ENCODE data around the gene APH1B.

Gene APH1B

DNA sequence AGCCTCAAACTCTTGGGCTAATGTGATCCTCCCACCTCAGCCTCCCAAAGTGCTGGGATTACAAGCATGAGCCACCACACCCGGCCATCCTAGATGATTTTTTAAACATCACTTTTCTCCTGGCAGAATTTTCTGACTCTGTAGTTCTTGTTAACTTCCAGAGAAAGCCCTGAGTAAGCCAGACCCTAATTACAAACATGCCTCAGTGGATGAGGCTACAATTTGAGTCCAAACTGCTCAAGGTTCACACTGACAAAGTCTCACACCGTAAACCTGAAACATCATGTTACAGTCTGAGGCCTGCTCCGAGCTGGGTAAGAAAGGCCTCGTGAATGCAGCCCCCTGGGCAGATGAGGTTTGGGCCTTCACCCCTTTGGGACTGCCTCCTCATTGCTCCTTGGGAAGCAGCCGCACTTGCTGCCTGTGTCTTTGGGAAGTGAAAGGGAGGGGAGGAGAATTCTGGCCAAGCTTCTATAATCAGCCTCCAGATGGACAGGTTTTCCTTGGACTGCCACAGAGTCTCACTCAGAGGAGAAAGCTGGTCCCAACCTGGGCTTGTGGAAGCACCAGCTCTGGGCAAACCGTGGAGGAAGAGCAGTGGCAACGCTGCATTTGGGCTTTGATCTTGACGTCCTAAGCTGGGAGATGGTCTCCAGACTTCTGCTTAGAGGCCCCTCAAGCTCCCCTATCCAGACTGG lies 58.3 kb downstream of the APH1B start:
- TF ChIP-seq, protein P1, sequence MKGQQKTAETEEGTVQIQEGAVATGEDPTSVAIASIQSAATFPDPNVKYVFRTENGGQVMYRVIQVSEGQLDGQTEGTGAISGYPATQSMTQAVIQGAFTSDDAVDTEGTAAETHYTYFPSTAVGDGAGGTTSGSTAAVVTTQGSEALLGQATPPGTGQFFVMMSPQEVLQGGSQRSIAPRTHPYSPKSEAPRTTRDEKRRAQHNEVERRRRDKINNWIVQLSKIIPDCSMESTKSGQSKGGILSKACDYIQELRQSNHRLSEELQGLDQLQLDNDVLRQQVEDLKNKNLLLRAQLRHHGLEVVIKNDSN (IDR thresholded peaks at IDR 0.05), result no peak
- TF ChIP-seq CREB1 (IDR thresholded peaks at IDR 0.05; ENCODE audit: low read depth) (no peak), RAD21 (IDR thresholded peaks at IDR 0.05; ENCODE audit: low read depth) (no peak), TCF12 (IDR thresholded peaks at IDR 0.05; ENCODE audit: low read depth) (no peak), EP300 (IDR thresholded peaks at IDR 0.05; ENCODE audit: borderline replicate concordance) (no peak), TAF1 (IDR thresholded peaks at IDR 0.05; ENCODE audit: low read depth) (no peak), CEBPB (IDR thresholded peaks at IDR 0.05) (no peak), EGR1 (IDR thresholded peaks at IDR 0.05) (no peak), TEAD4 (IDR thresholded peaks at IDR 0.05) (no peak), NFIC (IDR thresholded peaks at IDR 0.05) (no peak), FOXM1 (IDR thresholded peaks at IDR 0.05; ENCODE audit: borderline replicate concordance, low read depth) (no peak), YY1 (IDR thresholded peaks at IDR 0.05; ENCODE audit: low read depth) (no peak), ZBTB7A (IDR thresholded peaks at IDR 0.05; ENCODE audit: low read depth) (no peak)
- TF ChIP-seq, protein P2, sequence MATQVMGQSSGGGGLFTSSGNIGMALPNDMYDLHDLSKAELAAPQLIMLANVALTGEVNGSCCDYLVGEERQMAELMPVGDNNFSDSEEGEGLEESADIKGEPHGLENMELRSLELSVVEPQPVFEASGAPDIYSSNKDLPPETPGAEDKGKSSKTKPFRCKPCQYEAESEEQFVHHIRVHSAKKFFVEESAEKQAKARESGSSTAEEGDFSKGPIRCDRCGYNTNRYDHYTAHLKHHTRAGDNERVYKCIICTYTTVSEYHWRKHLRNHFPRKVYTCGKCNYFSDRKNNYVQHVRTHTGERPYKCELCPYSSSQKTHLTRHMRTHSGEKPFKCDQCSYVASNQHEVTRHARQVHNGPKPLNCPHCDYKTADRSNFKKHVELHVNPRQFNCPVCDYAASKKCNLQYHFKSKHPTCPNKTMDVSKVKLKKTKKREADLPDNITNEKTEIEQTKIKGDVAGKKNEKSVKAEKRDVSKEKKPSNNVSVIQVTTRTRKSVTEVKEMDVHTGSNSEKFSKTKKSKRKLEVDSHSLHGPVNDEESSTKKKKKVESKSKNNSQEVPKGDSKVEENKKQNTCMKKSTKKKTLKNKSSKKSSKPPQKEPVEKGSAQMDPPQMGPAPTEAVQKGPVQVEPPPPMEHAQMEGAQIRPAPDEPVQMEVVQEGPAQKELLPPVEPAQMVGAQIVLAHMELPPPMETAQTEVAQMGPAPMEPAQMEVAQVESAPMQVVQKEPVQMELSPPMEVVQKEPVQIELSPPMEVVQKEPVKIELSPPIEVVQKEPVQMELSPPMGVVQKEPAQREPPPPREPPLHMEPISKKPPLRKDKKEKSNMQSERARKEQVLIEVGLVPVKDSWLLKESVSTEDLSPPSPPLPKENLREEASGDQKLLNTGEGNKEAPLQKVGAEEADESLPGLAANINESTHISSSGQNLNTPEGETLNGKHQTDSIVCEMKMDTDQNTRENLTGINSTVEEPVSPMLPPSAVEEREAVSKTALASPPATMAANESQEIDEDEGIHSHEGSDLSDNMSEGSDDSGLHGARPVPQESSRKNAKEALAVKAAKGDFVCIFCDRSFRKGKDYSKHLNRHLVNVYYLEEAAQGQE (IDR thresholded peaks at IDR 0.05; ENCODE audit: low read depth), result no peak
- TF ChIP-seq, protein P3, sequence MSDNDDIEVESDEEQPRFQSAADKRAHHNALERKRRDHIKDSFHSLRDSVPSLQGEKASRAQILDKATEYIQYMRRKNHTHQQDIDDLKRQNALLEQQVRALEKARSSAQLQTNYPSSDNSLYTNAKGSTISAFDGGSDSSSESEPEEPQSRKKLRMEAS (IDR thresholded peaks at IDR 0.05), result no peak

DNA sequence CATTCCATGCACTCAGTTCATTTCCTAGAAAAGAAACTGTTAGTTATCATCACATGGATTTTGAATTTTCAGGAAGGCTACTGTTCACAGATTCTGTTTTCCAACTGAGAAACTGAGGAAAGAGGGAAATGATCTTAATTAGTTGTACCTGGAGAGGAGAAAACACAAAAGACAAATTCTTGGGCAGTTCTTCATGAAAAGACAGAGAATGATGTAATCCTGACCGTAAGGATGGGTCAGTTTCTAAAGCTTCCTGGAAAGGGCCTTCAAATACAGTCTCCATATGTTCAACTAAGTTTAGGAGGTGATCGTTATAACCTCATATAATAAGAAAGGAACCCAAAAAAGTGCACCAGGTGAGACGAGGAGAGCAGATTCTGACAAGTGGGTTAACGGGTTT lies 59.6 kb downstream of the APH1B start:
- TF ChIP-seq, protein P2 (IDR thresholded peaks at IDR 0.05; ENCODE audit: low read depth), result no peak
- no peak for TF ChIP-seq TCF12 (IDR thresholded peaks at IDR 0.05; ENCODE audit: low read depth)

DNA sequence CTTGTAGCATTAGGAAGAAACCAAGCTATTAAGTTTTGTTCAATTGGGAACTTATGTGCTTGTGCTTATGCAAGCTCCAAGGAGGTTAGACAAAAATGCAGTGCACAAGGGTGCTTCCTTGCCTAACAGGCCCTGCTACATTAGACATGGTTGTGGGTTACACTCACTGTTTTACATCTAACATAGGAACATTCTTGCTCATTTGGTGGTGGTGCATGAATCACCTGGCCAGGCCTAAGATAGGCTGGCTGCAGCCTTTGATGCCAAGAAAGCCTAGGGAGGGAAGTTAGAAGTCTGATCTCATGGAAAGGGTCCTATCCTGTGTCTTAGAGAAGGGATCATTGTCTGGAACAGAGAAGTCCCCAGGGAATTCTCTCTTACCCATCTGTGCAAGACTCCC lies 60.8 kb downstream of the APH1B start:
- TF ChIP-seq NFIC (IDR thresholded peaks at IDR 0.05) (no peak), TAF1 (IDR thresholded peaks at IDR 0.05; ENCODE audit: low read depth) (no peak), YY1 (IDR thresholded peaks at IDR 0.05; ENCODE audit: low read depth) (no peak), EGR1 (IDR thresholded peaks at IDR 0.05) (no peak), ZBTB7A (IDR thresholded peaks at IDR 0.05; ENCODE audit: low read depth) (no peak), RAD21 (IDR thresholded peaks at IDR 0.05; ENCODE audit: low read depth) (no peak), CEBPB (IDR thresholded peaks at IDR 0.05) (no peak), EP300 (IDR thresholded peaks at IDR 0.05; ENCODE audit: borderline replicate concordance) (no peak), FOXM1 (IDR thresholded peaks at IDR 0.05; ENCODE audit: borderline replicate concordance, low read depth) (no peak), TCF12 (IDR thresholded peaks at IDR 0.05; ENCODE audit: low read depth) (no peak), CREB1 (IDR thresholded peaks at IDR 0.05; ENCODE audit: low read depth) (no peak), TEAD4 (IDR thresholded peaks at IDR 0.05) (no peak)
- TF ChIP-seq, protein P2 (IDR thresholded peaks at IDR 0.05; ENCODE audit: low read depth), result no peak
- TF ChIP-seq, protein P1 (IDR thresholded peaks at IDR 0.05), result no peak
- TF ChIP-seq, protein P3 (IDR thresholded peaks at IDR 0.05), result no peak

DNA sequence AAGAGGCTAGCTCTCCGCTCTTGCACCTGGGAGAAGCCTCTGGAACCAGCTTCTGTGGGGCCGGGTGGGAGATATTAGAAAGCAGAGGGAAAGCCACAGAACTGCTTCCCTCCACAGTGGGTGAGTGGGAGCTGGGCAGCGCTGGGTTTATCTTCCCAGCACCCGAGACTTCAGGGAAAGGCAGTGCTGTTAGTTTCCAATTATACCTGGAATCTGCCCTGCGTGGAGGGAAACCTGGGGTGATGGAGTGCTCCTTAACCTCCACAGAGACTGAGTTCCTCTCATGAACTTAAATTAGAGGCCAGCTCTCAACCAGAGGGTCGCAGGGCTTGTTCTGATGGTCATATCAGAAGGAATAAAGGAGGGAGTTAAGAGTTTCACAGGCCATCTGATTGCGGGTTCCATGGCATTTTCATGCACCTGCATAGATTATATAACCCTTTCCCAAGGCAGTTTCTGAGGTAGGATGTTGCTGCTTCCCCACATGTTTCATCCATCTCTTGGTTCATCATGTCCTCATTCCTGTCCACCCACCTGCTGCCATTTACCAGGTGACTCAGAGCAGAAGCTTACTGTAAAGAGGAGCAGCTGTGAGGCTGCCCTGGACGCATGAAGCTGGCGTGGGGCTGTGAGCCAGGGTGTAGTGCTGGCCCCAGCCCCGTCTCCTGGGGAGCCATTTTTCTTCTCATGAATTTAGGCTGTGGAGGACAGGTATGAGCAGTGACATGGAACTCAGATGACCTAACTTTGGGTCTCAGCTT lies 61.8 kb downstream of the APH1B start:
- TF ChIP-seq, protein P2 (IDR thresholded peaks at IDR 0.05; ENCODE audit: low read depth), result no peak
- TF ChIP-seq TAF1 (IDR thresholded peaks at IDR 0.05; ENCODE audit: low read depth) (no peak), CEBPB (IDR thresholded peaks at IDR 0.05) (no peak), EP300 (IDR thresholded peaks at IDR 0.05; ENCODE audit: borderline replicate concordance) (no peak)
- TF ChIP-seq, protein P1 (IDR thresholded peaks at IDR 0.05), result no peak

Data from Ishikawa (cell line).